K562 (cell line): ENCODE results near the gene WDR83. TPM values are rescaled to one million over a fixed set of nuclear protein-coding genes. Genes with fewer than 3 reads are reported as not detected.

Source experiments
- GTF3C2 ChIP-seq: IDR thresholded peaks from 3 replicates; pipeline ENCODE4 v1.6.1; 2011; ENCODE audit warnings: borderline replicate concordance, mild to moderate bottlenecking, moderate library complexity; ENCODE audit not compliant: insufficient read length; ENCODE audit errors: extremely low read depth
- HMGN3 ChIP-seq: IDR thresholded peaks from 2 replicates; pipeline ENCODE4 v1.6.1; 2011; ENCODE audit warnings: borderline replicate concordance, low read depth, mild to moderate bottlenecking, mixed read lengths, low read length; ENCODE audit not compliant: insufficient read length; ENCODE audit errors: extremely low read depth
- IFI16 ChIP-seq: fragments of 250-450 bp; sonication (Bioruptor Pico); IDR thresholded peaks from 2 replicates; pipeline ENCODE4 v2.1.2; 2022; ENCODE audit warnings: mild to moderate bottlenecking, inconsistent platforms
- MYNN ChIP-seq, 2 experiments: sonication (generic); formaldehyde crosslinking in 1 of 2; IDR thresholded peaks; 2 replicates each; pipeline versions ENCODE4 v1.5.0 to v1.6.1; 2016 to 2020; ENCODE audit warnings: antibody characterized with exemption in 1 of 2, missing genetic modification reagents in 1 of 2
- PATZ1 ChIP-seq: fragments of 250-450 bp; sonication (Bioruptor Pico); IDR thresholded peaks from 2 replicates; pipeline ENCODE4 v1.5.0; 2020; ENCODE audit warnings: mild to moderate bottlenecking, borderline replicate concordance
- PHF20 ChIP-seq: fragments of 450-650 bp; IDR thresholded peaks from 2 replicates; pipeline ENCODE4 v1.6.1; 2018; ENCODE audit not compliant: partially characterized antibody
- POLR3A ChIP-seq: IDR thresholded peaks from 2 replicates; pipeline ENCODE4 v1.6.1; 2011; ENCODE audit warnings: borderline replicate concordance, mild to moderate bottlenecking, moderate library complexity; ENCODE audit not compliant: insufficient read length, insufficient read depth; ENCODE audit errors: extremely low read depth
- RAD21 ChIP-seq, 2 experiments: fragments of 250-450 bp in 1 of 2; fragments of 450-650 bp in 1 of 2; sonication (Bioruptor Pico) in 1 of 2; formaldehyde crosslinking in 1 of 2; IDR thresholded peaks in 1 of 2; conservative IDR thresholded peaks in 1 of 2; 2 replicates each; pipeline versions ENCODE4 v1.4.0 to v1.8.0; 2020 to 2022; ENCODE audit warnings: mild to moderate bottlenecking in 2 of 2, moderate library complexity in 1 of 2
- RBM25 ChIP-seq: fragments of 200-400 bp; formaldehyde crosslinking; IDR thresholded peaks from 2 replicates; pipeline ENCODE4 v1.6.1; 2018; ENCODE audit warnings: low read length, low read depth, moderate library complexity; ENCODE audit not compliant: severe bottlenecking
- SAFB2 ChIP-seq: fragments of 200-400 bp; formaldehyde crosslinking; IDR thresholded peaks from 2 replicates; pipeline ENCODE4 v1.6.1; 2018; ENCODE audit warnings: borderline replicate concordance, low read length, low read depth, moderate library complexity; ENCODE audit not compliant: severe bottlenecking
- SLC30A9 ChIP-seq: fragments of 250-450 bp; sonication (Bioruptor Pico); IDR thresholded peaks from 2 replicates; pipeline ENCODE4 v1.8.0; 2022; ENCODE audit warnings: mild to moderate bottlenecking, moderate library complexity
- SP1 ChIP-seq: sonication (generic); formaldehyde crosslinking; IDR thresholded peaks from 2 replicates; pipeline ENCODE4 v1.8.1; 2022; ENCODE audit warnings: mild to moderate bottlenecking, missing genetic modification reagents
- ZFPM2 ChIP-seq: fragments of 250-450 bp; sonication (Bioruptor Pico); IDR thresholded peaks from 2 replicates; pipeline ENCODE4 v1.5.1; 2022; ENCODE audit warnings: mild to moderate bottlenecking
- ZNF175 ChIP-seq: fragments of 200-800 bp; sonication (Bioruptor generic); IDR thresholded peaks from 2 replicates; pipeline ENCODE4 v1.6.1; 2016; ENCODE audit warnings: low read depth, mild to moderate bottlenecking, missing genetic modification characterization, missing compliant biosample characterization
- ZNF280A ChIP-seq: fragments of 450-650 bp; IDR thresholded peaks from 2 replicates; pipeline ENCODE4 v1.6.1; 2018; ENCODE audit warnings: mild to moderate bottlenecking, low read depth; ENCODE audit not compliant: partially characterized antibody
- ZNF511 ChIP-seq: sonication (generic); formaldehyde crosslinking; IDR thresholded peaks from 2 replicates; pipeline ENCODE4 v1.8.0; 2022; ENCODE audit warnings: mild to moderate bottlenecking, missing genetic modification reagents
- ZNF655 ChIP-seq: fragments of 250-450 bp; sonication (Bioruptor Pico); IDR thresholded peaks from 2 replicates; pipeline ENCODE4 v1.5.0; 2021
- polyA plus RNA-seq, 8 experiments: library from polyadenylated mRNA; depleted of rRNA in 4 of 8; stranded (reverse) in 5 of 8; unstranded in 3 of 8; fragments of >200 nt; fragmentation: Nextera tagmentation in 2 of 8; fragmentation: Illumina TruSeq in 1 of 8; extraction: Ambion mirVana in 2 of 8; extraction: Trizol in 1 of 8; gene quantifications; 2 replicates each; pipeline versions ENCODE4 v1.2.1 to v1.2.3, GENCODE V29; 2011 to 2014; ENCODE audit warnings: inconsistent platforms in 1 of 8, missing spikeins in 1 of 8
- total RNA-seq, 7 experiments: library from RNA; depleted of rRNA in 6 of 7; stranded (reverse); fragments of >200 nt in 6 of 7; fragmentation: Illumina TruSeq in 2 of 7; extraction: Trizol in 2 of 7; gene quantifications; 2 replicates each; pipeline versions ENCODE4 v1.2.1 to v1.2.3, GENCODE V29; 2011 to 2021; ENCODE audit warnings: low replicate concordance in 1 of 7

WDR83 gene
- total and polyA plus RNA-seq, 9 of the 15 experiments (the other 6 are each of a cell fraction or from before 2014, with no cell fraction given): 0.52 to 21.3 (median 4.2) TPM

GRCh38 chr19:12723641-12724426 is 57.2 kb downstream of the WDR83 start, which contains the start of gene TNPO2 (continued):
- no peak for TF ChIP-seq PATZ1
- TF ChIP-seq ZNF511: no peak
- no peak for TF ChIP-seq SP1 (CRISPR knock-in tag)
- no peak for TF ChIP-seq ZNF280A
- no peak for TF ChIP-seq MYNN (IDR thresholded peaks at IDR 0.05)
- no peak for TF ChIP-seq MYNN (CRISPR knock-in tag; IDR thresholded peaks at IDR 0.05)
- no peak for TF ChIP-seq GTF3C2
- no peak for TF ChIP-seq ZNF175 (CRISPR knock-in tag)
- TF ChIP-seq PHF20: no peak
- no peak for TF ChIP-seq POLR3A
- no peak for TF ChIP-seq RAD21 (CRISPR knock-in tag; conservative IDR thresholded peaks at IDR 0.05 in 1 of 2, IDR thresholded peaks at IDR 0.05 in 1 of 2)
- no peak for TF ChIP-seq RBM25
- TF ChIP-seq SLC30A9 (CRISPR knock-in tag): no peak
- TF ChIP-seq HMGN3: no peak
- TF ChIP-seq ZNF655 (CRISPR knock-in tag): no peak
- TF ChIP-seq SAFB2: no peak
- TF ChIP-seq IFI16 (CRISPR knock-in tag): no peak
- TF ChIP-seq ZFPM2: no peak
